Measurements from ENCODE around the gene PYROXD2.

Gene PYROXD2

DNA sequence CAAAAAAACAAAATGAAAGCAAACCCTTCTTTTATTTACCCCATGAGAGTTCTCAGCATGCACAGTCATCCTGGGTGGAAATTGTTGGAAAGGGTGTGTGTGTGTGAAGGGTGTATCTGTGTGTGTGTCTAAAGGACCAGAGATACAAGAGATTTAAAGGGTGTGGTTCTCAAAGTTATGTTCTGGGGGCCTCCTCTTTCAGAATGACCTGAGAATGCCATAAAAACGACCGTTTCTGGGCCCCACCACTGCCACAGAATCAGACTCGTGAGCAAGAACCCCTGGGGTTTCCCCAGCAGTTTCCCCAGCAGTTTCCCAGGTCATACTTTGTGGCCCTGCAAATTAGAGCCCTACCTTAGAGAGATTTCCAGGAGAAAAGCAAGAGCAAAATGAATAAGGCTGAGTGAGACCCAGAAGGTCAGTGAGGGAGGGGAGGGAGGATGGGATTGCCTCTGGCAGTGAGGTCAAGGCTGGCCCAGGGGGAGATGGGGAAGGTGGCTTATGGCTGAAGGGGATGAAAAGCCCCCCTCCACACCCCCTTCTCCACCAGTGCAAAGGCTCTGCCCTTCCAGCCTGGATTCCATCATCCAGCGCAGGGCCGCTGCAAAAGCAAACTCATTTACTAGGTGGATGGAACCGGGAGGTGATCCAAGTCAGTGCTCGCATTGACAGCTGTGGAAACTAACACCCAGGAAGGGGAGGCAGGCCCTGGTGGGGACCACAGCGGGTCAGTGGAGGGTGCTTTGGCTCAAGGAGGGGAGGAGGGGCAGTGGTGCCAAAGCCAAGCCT is 10.2 kb downstream of the PYROXD2 start:
- POLR2A ChIA-PET = interaction anchor here (1.6 kb wide), 1 partner anchor 10 kb away, joined by 5 read pairs; the partner anchor contains the start of gene PYROXD2
- TF ChIP-seq TARDBP (IDR thresholded peaks at IDR 0.05) (no peak), FOXM1 (IDR thresholded peaks at IDR 0.05; ENCODE audit: borderline replicate concordance) (no peak), L3MBTL2 (conservative IDR thresholded peaks at IDR 0.05) (no peak), LEF1 (IDR thresholded peaks at IDR 0.05; ENCODE audit: borderline replicate concordance) (no peak), BHLHE40 (IDR thresholded peaks at IDR 0.05; ENCODE audit: borderline replicate concordance) (no peak), ARNT (IDR thresholded peaks at IDR 0.05) (no peak)
- no peak for DNase-seq (ENCODE audit: extremely low spot score)
- CTCF ChIA-PET = no interaction called here

DNA sequence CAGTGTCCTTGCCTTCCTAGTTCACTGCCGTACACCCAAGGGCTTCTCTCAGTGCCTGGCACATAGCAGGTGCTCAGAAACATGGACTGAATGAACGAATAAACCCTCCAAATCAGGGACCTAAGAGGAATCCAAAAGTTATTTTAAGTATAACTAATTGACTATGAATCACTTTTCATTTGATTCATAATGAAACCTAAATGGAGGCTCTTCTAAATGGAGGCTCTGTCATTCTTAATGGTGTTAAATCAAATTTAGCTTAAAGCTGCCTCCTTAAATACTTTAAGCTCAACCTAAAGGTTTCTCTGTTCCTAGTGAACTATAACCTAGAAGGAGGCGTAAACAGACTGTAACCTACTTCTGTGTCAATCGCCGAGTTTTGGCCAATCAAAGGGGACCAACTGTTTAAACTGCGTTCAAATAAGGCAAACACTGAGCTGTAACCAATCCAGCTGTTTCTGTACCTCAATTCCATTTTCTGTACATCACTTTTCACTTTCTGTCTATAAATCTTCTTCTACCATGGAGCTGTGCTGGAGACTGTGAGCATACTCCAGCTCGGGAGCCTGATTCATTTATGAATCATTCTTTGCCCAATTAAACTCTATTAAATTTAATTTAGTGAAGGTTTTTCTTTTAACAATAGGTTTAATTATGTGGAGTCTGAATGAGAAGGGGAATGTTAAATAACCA is 11.0 kb downstream of the PYROXD2 start:
- ChIA-PET CTCF (no interaction called here), POLR2A (interaction anchor here (1.6 kb wide), 1 partner anchor 11 kb away, joined by 5 read pairs; the partner anchor contains the start of gene PYROXD2)
- no peak for TF ChIP-seq ZNF384 (IDR thresholded peaks at IDR 0.05)
- TF ChIP-seq TARDBP (IDR thresholded peaks at IDR 0.05) = no peak
- no peak for DNase-seq (ENCODE audit: extremely low spot score)

DNA sequence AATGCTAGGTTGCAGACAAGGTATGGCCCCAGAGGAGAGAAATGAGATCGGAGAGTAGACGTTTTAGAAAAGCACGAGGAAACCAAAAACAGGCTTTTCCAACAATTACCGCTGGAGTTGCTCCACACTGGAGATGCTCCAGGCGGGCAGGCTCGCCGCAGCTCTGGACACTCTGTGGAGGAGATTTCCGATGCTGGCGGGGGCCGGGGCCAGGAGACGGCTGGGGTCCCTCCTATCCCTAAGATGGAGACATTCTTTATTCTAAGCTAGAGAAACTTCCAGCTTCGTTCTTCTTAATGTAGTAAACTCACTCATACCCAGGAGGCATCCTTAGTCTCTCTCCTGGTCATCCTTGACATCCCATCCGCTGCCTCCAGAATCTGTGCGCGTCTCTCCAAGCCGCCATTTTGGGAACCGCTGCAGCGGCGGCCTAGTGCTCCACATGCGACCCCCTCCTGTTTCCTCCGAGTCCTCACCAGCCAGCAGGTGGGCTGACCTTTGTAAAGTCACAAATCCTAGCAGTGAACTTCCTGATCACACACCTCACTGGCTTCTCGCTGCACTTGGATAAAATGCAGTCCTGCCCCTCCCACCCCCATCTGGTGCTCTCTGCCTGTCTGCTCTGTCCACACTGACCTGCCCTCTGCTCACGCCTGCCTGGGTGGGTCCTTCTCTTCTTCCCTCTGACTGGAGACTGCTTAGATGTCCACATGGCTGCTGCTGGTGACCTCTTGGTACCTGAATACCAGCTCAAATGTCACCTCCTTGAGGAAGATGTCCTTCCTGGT is 11.9 kb downstream of the PYROXD2 start:
- TF ChIP-seq ELF4 (IDR thresholded peaks at IDR 0.05) (no peak), SP1 (IDR thresholded peaks at IDR 0.05) (no peak), HDGF (IDR thresholded peaks at IDR 0.05; ENCODE audit: borderline replicate concordance) (no peak), FOXA1 (IDR thresholded peaks at IDR 0.05) (no peak), CTBP1 (IDR thresholded peaks at IDR 0.05; ENCODE audit: borderline replicate concordance) (no peak), L3MBTL2 (conservative IDR thresholded peaks at IDR 0.05) (no peak), NFRKB (IDR thresholded peaks at IDR 0.05) (no peak), BHLHE40 (IDR thresholded peaks at IDR 0.05; ENCODE audit: borderline replicate concordance) (no peak), FOXK2 (IDR thresholded peaks at IDR 0.05) (no peak), TARDBP (IDR thresholded peaks at IDR 0.05) (no peak), FOXM1 (IDR thresholded peaks at IDR 0.05; ENCODE audit: borderline replicate concordance) (no peak), SUZ12 (IDR thresholded peaks at IDR 0.05) (no peak)
- TF ChIP-seq, protein P1, sequence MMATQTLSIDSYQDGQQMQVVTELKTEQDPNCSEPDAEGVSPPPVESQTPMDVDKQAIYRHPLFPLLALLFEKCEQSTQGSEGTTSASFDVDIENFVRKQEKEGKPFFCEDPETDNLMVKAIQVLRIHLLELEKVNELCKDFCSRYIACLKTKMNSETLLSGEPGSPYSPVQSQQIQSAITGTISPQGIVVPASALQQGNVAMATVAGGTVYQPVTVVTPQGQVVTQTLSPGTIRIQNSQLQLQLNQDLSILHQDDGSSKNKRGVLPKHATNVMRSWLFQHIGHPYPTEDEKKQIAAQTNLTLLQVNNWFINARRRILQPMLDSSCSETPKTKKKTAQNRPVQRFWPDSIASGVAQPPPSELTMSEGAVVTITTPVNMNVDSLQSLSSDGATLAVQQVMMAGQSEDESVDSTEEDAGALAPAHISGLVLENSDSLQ (IDR thresholded peaks at IDR 0.05) = no peak
- CTCF ChIA-PET = no interaction called here
- POLR2A ChIA-PET = no interaction called here
- DNase-seq (ENCODE audit: extremely low spot score) = no peak

DNA sequence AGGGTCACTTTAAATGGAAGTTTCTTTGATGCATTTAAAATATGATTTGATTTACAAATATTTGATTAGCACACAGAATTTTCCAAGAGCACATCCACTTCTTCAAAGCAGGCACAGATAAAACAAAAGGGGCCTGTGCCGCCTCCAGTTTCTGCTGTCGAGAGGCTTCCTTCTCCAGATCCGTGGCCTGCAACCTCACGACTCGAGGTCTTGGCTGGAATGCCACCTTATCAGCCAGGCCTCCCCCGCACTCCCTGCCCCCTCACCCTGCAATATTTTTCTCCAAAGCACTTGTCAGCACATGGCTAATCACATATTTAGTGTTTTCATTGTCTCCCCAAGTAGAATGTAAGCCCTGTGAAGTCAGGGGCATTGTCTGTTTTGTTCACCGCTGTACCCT is 12.5 kb downstream of the PYROXD2 start:
- DNase-seq (ENCODE audit: extremely low spot score) = no peak
- ChIA-PET CTCF (no interaction called here), POLR2A (no interaction called here)
- TF ChIP-seq ELF4 (IDR thresholded peaks at IDR 0.05) (no peak), ZNF384 (IDR thresholded peaks at IDR 0.05) (no peak), CTBP1 (IDR thresholded peaks at IDR 0.05; ENCODE audit: borderline replicate concordance) (no peak), L3MBTL2 (conservative IDR thresholded peaks at IDR 0.05) (no peak), BHLHE40 (IDR thresholded peaks at IDR 0.05; ENCODE audit: borderline replicate concordance) (no peak), SP1 (IDR thresholded peaks at IDR 0.05) (no peak), FOXA1 (IDR thresholded peaks at IDR 0.05) (no peak), TARDBP (IDR thresholded peaks at IDR 0.05) (no peak), FOXK2 (IDR thresholded peaks at IDR 0.05) (no peak), HDGF (IDR thresholded peaks at IDR 0.05; ENCODE audit: borderline replicate concordance) (no peak), SUZ12 (IDR thresholded peaks at IDR 0.05) (no peak), ARNT (IDR thresholded peaks at IDR 0.05) (no peak), FOXM1 (IDR thresholded peaks at IDR 0.05; ENCODE audit: borderline replicate concordance) (no peak)
- TF ChIP-seq, protein P1 (IDR thresholded peaks at IDR 0.05) = no peak

DNA sequence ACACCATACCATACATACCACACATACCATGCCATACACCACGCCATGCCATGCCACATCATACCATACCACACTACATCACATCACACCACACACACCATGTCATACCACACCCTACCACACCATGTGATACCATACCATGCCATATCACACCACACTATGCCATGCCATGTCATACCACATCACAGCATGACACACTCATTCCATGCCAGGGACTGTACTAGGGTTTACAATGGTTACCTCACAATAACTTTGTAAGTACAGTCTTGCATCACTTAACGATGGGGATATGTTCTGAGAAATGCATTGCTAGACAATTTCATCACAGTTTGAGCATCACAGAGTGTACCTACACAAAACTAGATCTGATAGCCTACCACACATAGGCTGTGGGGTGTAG is 14.5 kb downstream of the PYROXD2 start:
- ChIA-PET CTCF (no interaction called here), POLR2A (no interaction called here)
- no peak for DNase-seq (ENCODE audit: extremely low spot score)
- TF ChIP-seq CTBP1 (IDR thresholded peaks at IDR 0.05; ENCODE audit: borderline replicate concordance) (no peak), FOXA1 (IDR thresholded peaks at IDR 0.05) (no peak), L3MBTL2 (conservative IDR thresholded peaks at IDR 0.05) (no peak), TARDBP (IDR thresholded peaks at IDR 0.05) (no peak), SUZ12 (IDR thresholded peaks at IDR 0.05) (no peak), HDGF (IDR thresholded peaks at IDR 0.05; ENCODE audit: borderline replicate concordance) (no peak), ARNT (IDR thresholded peaks at IDR 0.05) (no peak), LEF1 (IDR thresholded peaks at IDR 0.05; ENCODE audit: borderline replicate concordance) (no peak), BHLHE40 (IDR thresholded peaks at IDR 0.05; ENCODE audit: borderline replicate concordance) (no peak), FOXK2 (IDR thresholded peaks at IDR 0.05) (no peak), ELF4 (IDR thresholded peaks at IDR 0.05) (no peak), NFRKB (IDR thresholded peaks at IDR 0.05) (no peak), FOXM1 (IDR thresholded peaks at IDR 0.05; ENCODE audit: borderline replicate concordance) (no peak), SP1 (IDR thresholded peaks at IDR 0.05) (no peak), ZNF384 (IDR thresholded peaks at IDR 0.05) (no peak)
- TF ChIP-seq, protein P1 (IDR thresholded peaks at IDR 0.05) = no peak
